Keratinocyte (primary cell): Measurements from ENCODE around the gene GSC2.

ENCODE experiments used
- EZH2 ChIP-seq: IDR thresholded peaks from one replicate; pipeline ENCODE4 v1.6.1; 2012; ENCODE audit warnings: inconsistent platforms, mild to moderate bottlenecking, low read length, moderate library complexity
- TF ChIP-seq, protein P1 (sequence below), 3 experiments: IDR thresholded peaks in 1 of 3; conservative IDR thresholded peaks in 1 of 3; optimal IDR thresholded peaks in 1 of 3; 2 replicates in 2 of 3; 3 replicates in 1 of 3; pipeline versions ENCODE3 to v1.5.1; 2011; ENCODE audit warnings: low read length in 3 of 3, mild to moderate bottlenecking in 3 of 3, moderate library complexity in 2 of 3, control low read depth in 1 of 3, inconsistent platforms in 1 of 3; ENCODE audit not compliant: insufficient read depth in 2 of 3; ENCODE audit errors: extremely low read depth in 1 of 3

DNA sequence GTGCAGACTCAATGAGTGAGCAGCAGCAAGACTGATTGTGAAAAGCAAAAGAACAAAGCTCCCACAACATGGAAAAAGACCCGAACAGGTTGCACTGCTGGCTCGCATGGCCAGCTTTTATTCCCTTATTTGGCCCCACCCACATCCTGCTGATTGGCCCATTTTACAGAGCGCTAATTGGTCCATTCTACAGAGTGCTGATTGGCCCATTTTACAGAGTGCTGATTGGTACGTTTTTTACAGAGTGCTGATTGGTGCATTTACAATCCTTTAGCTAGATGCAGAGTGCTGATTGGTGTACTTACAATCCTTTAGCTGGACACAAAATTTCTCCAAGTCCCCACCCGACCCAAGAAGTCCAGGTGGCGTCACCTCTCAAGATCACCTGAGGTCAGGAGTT, 43.8 kb upstream of the GSC2 start:
- TF ChIP-seq, protein P1, sequence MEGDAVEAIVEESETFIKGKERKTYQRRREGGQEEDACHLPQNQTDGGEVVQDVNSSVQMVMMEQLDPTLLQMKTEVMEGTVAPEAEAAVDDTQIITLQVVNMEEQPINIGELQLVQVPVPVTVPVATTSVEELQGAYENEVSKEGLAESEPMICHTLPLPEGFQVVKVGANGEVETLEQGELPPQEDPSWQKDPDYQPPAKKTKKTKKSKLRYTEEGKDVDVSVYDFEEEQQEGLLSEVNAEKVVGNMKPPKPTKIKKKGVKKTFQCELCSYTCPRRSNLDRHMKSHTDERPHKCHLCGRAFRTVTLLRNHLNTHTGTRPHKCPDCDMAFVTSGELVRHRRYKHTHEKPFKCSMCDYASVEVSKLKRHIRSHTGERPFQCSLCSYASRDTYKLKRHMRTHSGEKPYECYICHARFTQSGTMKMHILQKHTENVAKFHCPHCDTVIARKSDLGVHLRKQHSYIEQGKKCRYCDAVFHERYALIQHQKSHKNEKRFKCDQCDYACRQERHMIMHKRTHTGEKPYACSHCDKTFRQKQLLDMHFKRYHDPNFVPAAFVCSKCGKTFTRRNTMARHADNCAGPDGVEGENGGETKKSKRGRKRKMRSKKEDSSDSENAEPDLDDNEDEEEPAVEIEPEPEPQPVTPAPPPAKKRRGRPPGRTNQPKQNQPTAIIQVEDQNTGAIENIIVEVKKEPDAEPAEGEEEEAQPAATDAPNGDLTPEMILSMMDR (optimal IDR thresholded peaks at IDR 0.05 in 1 of 3, IDR thresholded peaks at IDR 0.05 in 1 of 3, conservative IDR thresholded peaks at IDR 0.05 in 1 of 3; ENCODE audit: extremely low read depth in 1 of 3, insufficient read depth in 2 of 3, low read length in 3 of 3) = no peak
- no peak for TF ChIP-seq EZH2
